Epithelial cell of proximal tubule (primary cell): ENCODE measurements around the gene ANKRD26. TPM values are rescaled to one million over a fixed set of nuclear protein-coding genes. Genes with fewer than 3 reads are reported as not detected.

Experiments used
- DNase-seq: peaks from one replicate; pipeline ENCODE4 v3.0.0-alpha.2; 2011; ENCODE audit warnings: low read depth
- H3K4me3 ChIP-seq: 2 replicates; pipeline ENCODE4 v1.5.1; 2011; ENCODE audit warnings: low read depth, mild to moderate bottlenecking, low read length
- total RNA-seq: library from RNA; depleted of rRNA; stranded (reverse); fragments of >200 nt; gene quantifications from 2 replicates; pipeline ENCODE4 v1.2.3, GENCODE V29; 2015
- TF ChIP-seq, protein P1 (sequence below): conservative IDR thresholded peaks from 2 replicates; pipeline ENCODE4 v1.5.1; 2012; ENCODE audit warnings: low read depth, mild to moderate bottlenecking, low read length

ANKRD26 gene
- total RNA-seq, 1 donor from 2014 or later, result 4.7 TPM

DNA sequence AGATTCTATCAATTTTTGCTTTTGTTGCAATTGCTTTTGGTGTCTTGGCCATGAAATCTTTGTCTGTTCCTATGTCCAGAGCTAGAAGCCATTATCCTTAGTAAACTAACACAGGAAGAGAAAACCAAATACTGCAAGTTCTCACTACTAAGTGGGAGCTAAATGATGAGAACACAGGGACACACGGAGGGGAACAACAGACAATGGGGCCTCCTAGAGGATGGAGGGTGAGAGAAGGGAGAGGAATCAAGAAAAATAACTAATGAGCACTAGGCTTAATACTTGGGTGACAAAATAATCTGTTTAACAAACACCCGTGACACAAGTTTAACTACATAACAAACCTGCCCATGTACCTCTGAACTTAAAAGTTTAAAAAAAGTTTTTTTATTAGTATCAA, 78.2 kb downstream of the ANKRD26 start:
- DNase-seq, result no peak
- no peak overlapping the region for H3K4me3 ChIP-seq
- TF ChIP-seq, protein P1, sequence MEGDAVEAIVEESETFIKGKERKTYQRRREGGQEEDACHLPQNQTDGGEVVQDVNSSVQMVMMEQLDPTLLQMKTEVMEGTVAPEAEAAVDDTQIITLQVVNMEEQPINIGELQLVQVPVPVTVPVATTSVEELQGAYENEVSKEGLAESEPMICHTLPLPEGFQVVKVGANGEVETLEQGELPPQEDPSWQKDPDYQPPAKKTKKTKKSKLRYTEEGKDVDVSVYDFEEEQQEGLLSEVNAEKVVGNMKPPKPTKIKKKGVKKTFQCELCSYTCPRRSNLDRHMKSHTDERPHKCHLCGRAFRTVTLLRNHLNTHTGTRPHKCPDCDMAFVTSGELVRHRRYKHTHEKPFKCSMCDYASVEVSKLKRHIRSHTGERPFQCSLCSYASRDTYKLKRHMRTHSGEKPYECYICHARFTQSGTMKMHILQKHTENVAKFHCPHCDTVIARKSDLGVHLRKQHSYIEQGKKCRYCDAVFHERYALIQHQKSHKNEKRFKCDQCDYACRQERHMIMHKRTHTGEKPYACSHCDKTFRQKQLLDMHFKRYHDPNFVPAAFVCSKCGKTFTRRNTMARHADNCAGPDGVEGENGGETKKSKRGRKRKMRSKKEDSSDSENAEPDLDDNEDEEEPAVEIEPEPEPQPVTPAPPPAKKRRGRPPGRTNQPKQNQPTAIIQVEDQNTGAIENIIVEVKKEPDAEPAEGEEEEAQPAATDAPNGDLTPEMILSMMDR, result peak; percentile 12

DNA sequence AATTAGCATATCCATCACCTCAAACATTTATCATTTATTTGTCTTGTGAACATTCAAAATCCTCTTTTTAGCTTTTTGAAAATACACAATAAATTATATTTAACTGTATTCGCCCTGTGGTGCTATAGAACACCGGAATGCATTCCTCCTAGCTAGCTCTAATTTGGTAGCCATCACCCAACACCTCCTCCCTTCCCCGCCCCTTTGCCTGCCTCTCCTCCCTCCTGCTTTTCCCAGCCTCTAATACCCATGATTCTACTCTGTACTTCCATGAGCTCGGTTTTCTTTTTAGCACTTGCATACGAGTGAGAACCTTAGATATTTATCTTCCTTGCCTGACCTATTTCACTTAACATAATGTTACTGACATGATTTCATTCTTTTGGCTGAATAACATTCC, 80.1 kb downstream of the ANKRD26 start:
- H3K4me3 ChIP-seq, result no peak overlapping the region
- TF ChIP-seq, protein P1, result no peak

DNA sequence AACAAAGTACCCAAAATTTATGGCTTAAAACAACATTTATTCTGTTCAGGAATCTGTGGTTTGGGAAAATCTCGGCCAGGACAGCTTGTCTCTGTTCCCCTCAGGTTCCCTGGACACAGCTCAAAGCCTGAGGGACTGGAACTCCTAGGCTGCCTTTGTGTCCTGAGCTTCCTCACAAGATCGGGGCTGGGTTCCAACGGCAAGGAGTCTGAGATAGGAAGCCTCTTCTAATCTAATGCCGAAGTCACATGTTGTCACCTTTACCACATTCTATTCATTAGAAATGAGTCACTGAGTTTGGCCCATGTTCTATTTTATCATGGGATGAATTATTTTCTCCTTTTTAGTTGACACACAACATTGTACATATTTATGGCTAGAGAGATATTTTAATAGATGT, 80.5 kb downstream of the ANKRD26 start:
- no peak for DNase-seq
- H3K4me3 ChIP-seq, result no peak overlapping the region
- TF ChIP-seq, protein P1, result no peak

More for the DNA sequence above, 80.1 kb downstream of the ANKRD26 start:
- DNase-seq, result no peak

DNA sequence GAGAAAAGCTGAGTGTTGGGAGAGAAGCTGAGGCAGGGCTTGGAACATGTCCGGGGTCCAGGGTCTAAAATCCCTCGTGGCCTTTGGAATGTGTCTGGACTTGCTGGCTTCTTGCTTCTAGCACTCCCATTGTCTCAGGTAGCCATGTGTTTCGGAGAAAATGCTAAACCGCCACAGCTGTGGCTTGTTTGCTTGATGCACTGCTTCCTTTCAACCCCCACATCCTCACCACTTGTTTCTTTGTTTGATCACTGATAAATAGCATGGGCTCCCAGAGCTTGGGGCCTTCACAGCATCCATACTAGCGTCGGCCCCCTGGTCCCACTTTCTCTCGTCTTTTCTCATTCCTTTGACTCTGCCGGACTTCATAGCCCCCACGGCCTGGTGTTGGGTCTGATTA, 102.7 kb downstream of the ANKRD26 start:
- H3K4me3 ChIP-seq, result no peak overlapping the region
- TF ChIP-seq, protein P1, result no peak
- DNase-seq, result no peak

DNA sequence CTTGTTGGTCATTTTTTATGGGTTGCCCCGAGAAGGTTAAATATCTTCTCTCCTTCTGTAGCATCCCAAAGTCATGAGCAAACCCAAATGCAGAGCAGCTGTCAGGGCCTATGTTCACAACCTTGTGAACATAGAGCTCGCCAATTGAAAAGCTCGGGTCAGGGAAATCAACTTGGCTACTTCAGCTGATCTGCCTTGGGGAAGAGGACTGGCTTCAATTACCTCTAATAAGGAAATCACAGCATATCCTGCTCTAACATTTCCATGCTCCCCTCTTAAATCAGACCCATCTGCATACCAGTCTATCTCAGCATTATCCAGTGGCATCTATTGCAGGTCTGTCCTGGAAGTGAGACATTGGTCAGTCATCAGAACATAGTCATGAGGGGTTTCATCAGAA, 105.6 kb downstream of the ANKRD26 start:
- TF ChIP-seq, protein P1, result no peak
- DNase-seq, result no peak
- H3K4me3 ChIP-seq, result no peak overlapping the region

DNA sequence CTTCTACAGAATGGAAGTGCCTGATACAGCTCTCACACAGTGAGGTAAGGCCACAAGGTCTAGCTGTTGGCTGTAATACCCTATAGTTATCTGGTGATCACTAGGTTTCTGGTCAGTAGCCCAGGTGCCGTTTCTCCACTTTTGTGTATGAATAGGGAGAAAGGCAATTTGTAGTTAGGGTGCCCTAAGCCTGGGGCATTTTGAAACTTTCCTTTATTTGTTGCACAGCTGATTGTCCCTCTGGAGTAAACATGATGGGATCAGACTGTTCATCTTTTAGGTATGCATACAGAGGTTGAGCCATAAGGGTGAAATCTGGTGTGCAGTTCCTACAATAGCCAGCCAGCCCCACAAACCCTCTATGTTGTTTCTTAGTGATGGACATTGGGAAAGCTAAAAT, 112.4 kb downstream of the ANKRD26 start:
- no peak overlapping the region for H3K4me3 ChIP-seq

DNA sequence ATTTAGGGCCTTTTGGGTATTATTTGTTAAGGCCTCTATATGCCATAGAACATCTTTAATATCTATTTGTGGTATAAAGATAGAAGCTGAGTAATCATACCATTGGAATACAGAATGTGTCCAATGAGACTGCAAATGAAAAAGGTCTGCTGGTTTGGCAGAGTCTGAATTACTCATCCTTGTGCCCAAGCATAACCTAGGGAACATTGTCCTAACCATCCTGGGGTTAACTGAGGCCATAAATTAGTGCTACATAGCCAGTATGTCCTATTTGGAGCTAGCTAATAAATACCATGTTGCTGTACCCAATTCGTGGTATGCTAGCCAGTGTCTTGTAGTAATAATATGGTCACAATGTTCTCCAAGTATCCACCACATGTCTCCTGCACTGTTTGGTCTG, 117.1 kb downstream of the ANKRD26 start:
- TF ChIP-seq, protein P1, result no peak

More for the DNA sequence above, 112.4 kb downstream of the ANKRD26 start:
- TF ChIP-seq, protein P1, result no peak
- DNase-seq, result no peak

More for the DNA sequence above, 117.1 kb downstream of the ANKRD26 start:
- DNase-seq, result no peak
- H3K4me3 ChIP-seq, result no peak overlapping the region
